GM19397 (cell line): ENCODE results near the gene PPP1R9B.

Source experiments
- ATAC-seq: cut with Tn5 transposase; IDR thresholded peaks from one replicate; pipeline ENCODE4 v1.9.1; 2021; ENCODE audit warnings: mild to moderate bottlenecking, moderate library complexity; ENCODE audit not compliant: unreplicated experiment

PPP1R9B gene

GRCh38 chr17:50150354-50151040, at the start of gene PPP1R9B:
PPP1R9B (minus strand) TSS chr17:50150677; CDS start chr17:50150513, 164 bp downstream.
- ATAC-seq: no peak

- no peak for ATAC-seq
Measured at GRCh38 chr17:50199803-50200456, 49.5 kb upstream of the PPP1R9B start.

GRCh38 chr17:50199211-50199802, 48.8 kb upstream of the PPP1R9B start:
- no peak for ATAC-seq

GRCh38 chr17:50198026-50198669, 47.7 kb upstream of the PPP1R9B start:
- no peak for ATAC-seq

GRCh38 chr17:50196826-50197225, 46.3 kb upstream of the PPP1R9B start:
- ATAC-seq: no peak

- ATAC-seq: no peak
Measured at GRCh38 chr17:50196036-50196435, 45.6 kb upstream of the PPP1R9B start.

- no peak for ATAC-seq
Measured at GRCh38 chr17:50194934-50195865, 44.7 kb upstream of the PPP1R9B start.

- ATAC-seq: no peak
Measured at GRCh38 chr17:50194140-50194933, 43.9 kb upstream of the PPP1R9B start.

- no peak for ATAC-seq
Measured at GRCh38 chr17:50192618-50193291, 42.3 kb upstream of the PPP1R9B start.

GRCh38 chr17:50192144-50192617, 41.7 kb upstream of the PPP1R9B start:
- ATAC-seq: no peak

GRCh38 chr17:50191359-50192143, 41.1 kb upstream of the PPP1R9B start:
- ATAC-seq: no peak

- no peak for ATAC-seq
Measured at GRCh38 chr17:50190603-50191358, 40.3 kb upstream of the PPP1R9B start.

GRCh38 chr17:50190293-50190602, 39.8 kb upstream of the PPP1R9B start:
- ATAC-seq: no peak

GRCh38 chr17:50189550-50190292, 39.2 kb upstream of the PPP1R9B start:
- ATAC-seq: no peak

GRCh38 chr17:50188921-50189549, 38.6 kb upstream of the PPP1R9B start:
- no peak for ATAC-seq

- ATAC-seq: no peak
Measured at GRCh38 chr17:50188531-50188920, 38.0 kb upstream of the PPP1R9B start.
